ENCODE results near the gene CDX1. TPM values are rescaled to one million over a fixed set of nuclear protein-coding genes. Genes with fewer than 3 reads are reported as not detected.

The CDX1 gene
- total RNA-seq, 1 experiment from 2014 or later: 0.22 TPM

- no peaks in the 10 kb centered on the region for H3K23me2 ChIP-seq (ENCODE audit: insufficient read length, low read depth, low read length, poor library complexity, severe bottlenecking)
- H2BK12ac ChIP-seq (ENCODE audit: insufficient read length, low read depth, low read length): no peak overlapping the region
- no peaks in the 10 kb centered on the region for H3K79me2 ChIP-seq (ENCODE audit: insufficient read depth, low read length)
- no peak overlapping the region for H4K5ac ChIP-seq (ENCODE audit: insufficient read length, low read depth, low read length)
- Mint-ChIP-seq H3K27me3 (ENCODE audit: low read depth) (peaks cover 82% of the 10 kb centered on the region), H3K27ac (no peak overlapping the region), H3K9me3 (no peaks in the 10 kb centered on the region; a peak in 1 of 5 replicates), H3K36me3 (ENCODE audit: insufficient read depth in 1 of 3, low read depth in 3 of 3) (no peaks in the 10 kb centered on the region; a peak in 1 of 7 replicates), H3K4me1 (peaks cover 15 to 20% of the 10 kb centered on the region in 2 experiments), H3K4me3 (no peak overlapping the region)
- peaks cover 12% of the 10 kb centered on the region; the same call in 1 of the 2 replicates for H3K27me3 ChIP-seq (ENCODE audit: insufficient read depth, low read length)
- H3T11ph ChIP-seq (ENCODE audit: low read length): no peak overlapping the region
- no peak overlapping the region for H3K14ac ChIP-seq (ENCODE audit: insufficient read depth, low read length)
- no peak overlapping the region for H3K9ac ChIP-seq (ENCODE audit: extremely low read depth, insufficient read length, low read length)
- no CpG with 5 or more reads among the region's 12 CpGs for WGBS (ENCODE audit: extremely low coverage, insufficient read length, low lambda C conversion rate)
- H4K20me1 ChIP-seq (ENCODE audit: control insufficient read depth, insufficient read depth, insufficient read length): no peaks in the 10 kb centered on the region
- no peak overlapping the region for H4K8ac ChIP-seq (replicated peaks; ENCODE audit: insufficient read length, low read depth, low read length)
- no peaks in the 10 kb centered on the region for H3K79me1 ChIP-seq (ENCODE audit: insufficient read depth, low read depth, low read length, poor library complexity, severe bottlenecking)
- H2AFZ ChIP-seq (ENCODE audit: low read length): no peak overlapping the region
- H3K18ac ChIP-seq (ENCODE audit: insufficient read length, low read depth, low read length): no peak overlapping the region
- TF ChIP-seq CTCF (conservative IDR thresholded peaks at IDR 0.05): no peak
- H2BK5ac ChIP-seq (ENCODE audit: insufficient read length, low read length): no peak overlapping the region
- H4K91ac ChIP-seq (ENCODE audit: insufficient read length, low read depth, low read length): no peak overlapping the region
- no peak overlapping the region for H3K27ac ChIP-seq (ENCODE audit: insufficient read length, low read depth, low read length)
- no peak for DNase-seq
- H3K4me1 ChIP-seq (ENCODE audit: insufficient read depth, low read length): peaks cover 5% of the 10 kb centered on the region; the same call in 1 of the 2 replicates
- no peaks in the 10 kb centered on the region for H3K9me3 ChIP-seq (ENCODE audit: control insufficient read depth, low read depth, low read length)
- no peak overlapping the region for H3K4me2 ChIP-seq (ENCODE audit: insufficient read depth, insufficient read length, low read length)
- no peak overlapping the region for H2BK20ac ChIP-seq (ENCODE audit: low read depth, low read length, poor library complexity, severe bottlenecking)
- no peak overlapping the region for H2BK15ac ChIP-seq (ENCODE audit: low read depth, low read length)
- no peak overlapping the region for H3K4ac ChIP-seq (ENCODE audit: low read depth, low read length)
- no peak overlapping the region for H2AK5ac ChIP-seq (ENCODE audit: insufficient read length, low read length)
- H3K23ac ChIP-seq (ENCODE audit: insufficient read length, low read depth, low read length): no peak overlapping the region
- H3K56ac ChIP-seq (ENCODE audit: insufficient read length, low read depth, low read length): no peak overlapping the region
- H2BK120ac ChIP-seq (ENCODE audit: low read depth, low read length, poor library complexity, severe bottlenecking): no peak overlapping the region
Measured at GRCh38 chr5:150183436-150183835, 16.9 kb downstream of the CDX1 start.

All from H9 (cell line).